Upper lobe of left lung (tissue), 4 donors: Measurements from ENCODE around the gene RUBCN.

Source experiments
- CTCF ChIP-seq, 6 experiments: fragments of 450-650 bp in 4 of 6; fragments of 200-600 bp in 2 of 6; sonication (generic) in 2 of 6; IDR thresholded peaks; one replicate each; pipeline ENCODE4 v1.5.1; 2016 to 2019; ENCODE audit warnings: antibody characterized with exemption in 6 of 6
- EP300 ChIP-seq, 4 donors: sonication (generic); formaldehyde crosslinking; IDR thresholded peaks; one replicate each; pipeline ENCODE4 v1.5.1; 2017; ENCODE audit warnings: antibody characterized with exemption in 4 of 4, control low read depth in 2 of 4
- POLR2A ChIP-seq, 4 donors: fragments of 450-650 bp; IDR thresholded peaks; one replicate each; pipeline ENCODE4 v1.5.1; 2016 to 2017; ENCODE audit warnings: antibody characterized with exemption in 4 of 4, mild to moderate bottlenecking in 2 of 4
- POLR2AphosphoS5 ChIP-seq, 2 donors: sonication (generic); formaldehyde crosslinking; IDR thresholded peaks; one replicate each; pipeline ENCODE4 v1.5.1; 2017; ENCODE audit warnings: antibody characterized with exemption in 2 of 2

GRCh38 chr3:197701841-197702240, 34.9 kb downstream of the RUBCN start:
- TF ChIP-seq CTCF (IDR thresholded peaks at IDR 0.05) (no peak), POLR2AphosphoS5 (IDR thresholded peaks at IDR 0.05) (no peak), POLR2A (IDR thresholded peaks at IDR 0.05) (no peak), EP300 (IDR thresholded peaks at IDR 0.05) (no peak)
